Glutamatergic neuron (in vitro differentiated cells): ENCODE results near the gene CAPN2. TPM values are rescaled to one million over a fixed set of nuclear protein-coding genes. Genes with fewer than 3 reads are reported as not detected.

Source experiments
- DNase-seq: peaks from one replicate; pipeline ENCODE4 v3.0.0; 2022
- H3K27ac Mint-ChIP-seq: one replicate; pipeline ENCODE4 v1.8.0; 2020; ENCODE audit warnings: mild to moderate bottlenecking, mixed read lengths, inconsistent platforms; ENCODE audit not compliant: unreplicated experiment
- H3K27me3 Mint-ChIP-seq: one replicate; pipeline ENCODE4 v1.8.0; 2020; ENCODE audit warnings: mild to moderate bottlenecking, moderate library complexity, mixed read lengths, inconsistent platforms; ENCODE audit not compliant: unreplicated experiment
- H3K36me3 Mint-ChIP-seq: one replicate; pipeline ENCODE4 v1.8.0; 2020; ENCODE audit warnings: mild to moderate bottlenecking, mixed read lengths, inconsistent platforms; ENCODE audit not compliant: unreplicated experiment
- H3K4me1 Mint-ChIP-seq: one replicate; pipeline ENCODE4 v1.8.0; 2020; ENCODE audit warnings: mild to moderate bottlenecking, low read depth, mixed read lengths, inconsistent platforms; ENCODE audit not compliant: unreplicated experiment
- H3K4me3 Mint-ChIP-seq: one replicate; pipeline ENCODE4 v1.8.0; 2020; ENCODE audit warnings: mild to moderate bottlenecking, mixed read lengths, inconsistent platforms; ENCODE audit not compliant: unreplicated experiment
- H3K9me3 Mint-ChIP-seq: one replicate; pipeline ENCODE4 v1.8.0; 2020; ENCODE audit warnings: mild to moderate bottlenecking, moderate library complexity, mixed read lengths, inconsistent platforms; ENCODE audit not compliant: unreplicated experiment
- total RNA-seq: library from RNA; stranded (reverse); fragmentation: NEBNext Ultra II Directional; extraction: Animal tissue kit (Norgen Biotek cat#: 25700); gene quantifications from one replicate; pipeline ENCODE4 v1.2.1, GENCODE V29; 2021; ENCODE audit not compliant: unreplicated experiment
- TF ChIP-seq, protein P1 (sequence below): fragments of 200-600 bp; sonication (generic); IDR thresholded peaks from one replicate; pipeline ENCODE4 v1.5.0; 2021; ENCODE audit not compliant: partially characterized antibody, unreplicated experiment

CAPN2 gene
- total RNA-seq, 1 donor from 2014 or later = 25.6 TPM

DNA sequence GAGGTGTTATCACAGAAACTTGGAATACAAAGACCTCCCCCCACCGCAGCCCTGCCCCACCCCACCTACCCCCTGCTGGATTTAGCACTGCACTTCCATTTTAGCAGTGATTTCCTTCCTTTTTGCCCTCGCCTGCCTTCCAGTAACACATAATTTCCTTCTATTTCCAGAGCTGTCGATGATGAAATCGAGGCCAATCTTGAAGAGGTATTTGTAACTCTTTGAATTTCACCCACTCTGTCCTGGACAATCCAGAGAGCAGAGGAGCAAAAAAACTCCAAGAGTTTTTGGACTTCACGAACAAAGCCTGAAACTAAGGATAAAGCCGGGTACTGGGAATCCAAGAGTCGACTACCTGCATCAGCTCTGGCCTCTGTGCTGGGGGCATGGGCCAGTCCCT is 49.1 kb downstream of the CAPN2 start:
- Mint-ChIP-seq H3K36me3 (no peaks in the 10 kb centered on the region), H3K4me1 (no peaks in the 10 kb centered on the region), H3K27ac (no peak overlapping the region), H3K27me3 (no peaks in the 10 kb centered on the region), H3K9me3 (peaks cover 4% of the 10 kb centered on the region), H3K4me3 (no peak overlapping the region)
- DNase-seq = no peak
- TF ChIP-seq, protein P1, sequence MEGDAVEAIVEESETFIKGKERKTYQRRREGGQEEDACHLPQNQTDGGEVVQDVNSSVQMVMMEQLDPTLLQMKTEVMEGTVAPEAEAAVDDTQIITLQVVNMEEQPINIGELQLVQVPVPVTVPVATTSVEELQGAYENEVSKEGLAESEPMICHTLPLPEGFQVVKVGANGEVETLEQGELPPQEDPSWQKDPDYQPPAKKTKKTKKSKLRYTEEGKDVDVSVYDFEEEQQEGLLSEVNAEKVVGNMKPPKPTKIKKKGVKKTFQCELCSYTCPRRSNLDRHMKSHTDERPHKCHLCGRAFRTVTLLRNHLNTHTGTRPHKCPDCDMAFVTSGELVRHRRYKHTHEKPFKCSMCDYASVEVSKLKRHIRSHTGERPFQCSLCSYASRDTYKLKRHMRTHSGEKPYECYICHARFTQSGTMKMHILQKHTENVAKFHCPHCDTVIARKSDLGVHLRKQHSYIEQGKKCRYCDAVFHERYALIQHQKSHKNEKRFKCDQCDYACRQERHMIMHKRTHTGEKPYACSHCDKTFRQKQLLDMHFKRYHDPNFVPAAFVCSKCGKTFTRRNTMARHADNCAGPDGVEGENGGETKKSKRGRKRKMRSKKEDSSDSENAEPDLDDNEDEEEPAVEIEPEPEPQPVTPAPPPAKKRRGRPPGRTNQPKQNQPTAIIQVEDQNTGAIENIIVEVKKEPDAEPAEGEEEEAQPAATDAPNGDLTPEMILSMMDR = no peak

DNA sequence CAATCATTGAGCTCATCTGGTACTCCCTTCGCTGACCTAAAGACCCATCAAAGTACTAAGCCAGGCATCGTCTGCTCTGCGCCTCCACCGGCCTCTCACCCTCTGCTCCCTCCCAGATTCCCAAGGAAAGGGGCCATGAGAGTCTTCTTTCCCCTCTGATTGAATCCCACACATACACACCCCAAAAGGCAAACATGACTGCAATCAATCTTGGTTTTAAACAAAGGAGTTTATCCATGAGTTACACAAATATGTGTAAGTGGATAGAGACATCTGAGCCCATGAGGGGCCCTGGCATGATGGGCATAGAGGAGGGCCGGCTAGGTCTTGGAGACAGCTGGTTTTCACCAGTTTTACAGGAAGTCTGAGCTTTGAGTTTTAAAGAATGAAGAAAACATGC is 50.9 kb downstream of the CAPN2 start:
- peaks cover 4% of the 10 kb centered on the region for H3K9me3 Mint-ChIP-seq
- no peaks in the 10 kb centered on the region for H3K4me1 Mint-ChIP-seq
- H3K27ac Mint-ChIP-seq = no peak overlapping the region
- no peaks in the 10 kb centered on the region for H3K36me3 Mint-ChIP-seq
- TF ChIP-seq, protein P1 = no peak
- no peak for DNase-seq
- H3K4me3 Mint-ChIP-seq = no peak overlapping the region
- no peaks in the 10 kb centered on the region for H3K27me3 Mint-ChIP-seq

DNA sequence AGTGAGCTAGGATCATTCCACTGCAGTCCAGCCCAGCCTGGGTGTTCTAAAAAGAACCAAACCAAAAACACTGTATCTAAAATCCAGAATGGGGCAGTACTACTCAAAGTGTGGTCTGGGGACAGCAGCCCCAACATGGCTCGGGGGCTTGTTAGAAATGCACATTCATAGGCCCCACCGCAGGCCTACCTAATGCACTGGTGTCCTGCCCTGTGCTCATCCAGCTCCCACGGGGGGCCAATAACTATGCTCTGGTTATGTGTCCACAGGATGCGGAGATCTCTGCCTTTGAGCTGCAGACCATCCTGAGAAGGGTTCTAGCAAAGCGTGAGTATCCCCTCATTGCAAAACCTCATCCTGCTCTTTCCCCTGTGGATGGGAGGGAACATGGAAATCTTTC is 51.5 kb downstream of the CAPN2 start:
- Mint-ChIP-seq H3K36me3 (no peaks in the 10 kb centered on the region), H3K4me3 (no peak overlapping the region), H3K27me3 (no peaks in the 10 kb centered on the region), H3K9me3 (peaks cover 4% of the 10 kb centered on the region), H3K27ac (no peak overlapping the region), H3K4me1 (no peaks in the 10 kb centered on the region)
- no peak for DNase-seq
- TF ChIP-seq, protein P1 = no peak

GRCh38 chr1:223765036-223765718 is 52.8 kb downstream of the CAPN2 start:
- no peaks in the 10 kb centered on the region for H3K27me3 Mint-ChIP-seq
- no peaks in the 10 kb centered on the region for H3K36me3 Mint-ChIP-seq
- peak overlapping the region; percentile 17 for H3K27ac Mint-ChIP-seq
- DNase-seq = peak; percentile 31
- H3K4me1 Mint-ChIP-seq = no peaks in the 10 kb centered on the region
- H3K9me3 Mint-ChIP-seq = peaks cover 4% of the 10 kb centered on the region
- TF ChIP-seq, protein P1 = no peak
- no peak overlapping the region for H3K4me3 Mint-ChIP-seq

DNA sequence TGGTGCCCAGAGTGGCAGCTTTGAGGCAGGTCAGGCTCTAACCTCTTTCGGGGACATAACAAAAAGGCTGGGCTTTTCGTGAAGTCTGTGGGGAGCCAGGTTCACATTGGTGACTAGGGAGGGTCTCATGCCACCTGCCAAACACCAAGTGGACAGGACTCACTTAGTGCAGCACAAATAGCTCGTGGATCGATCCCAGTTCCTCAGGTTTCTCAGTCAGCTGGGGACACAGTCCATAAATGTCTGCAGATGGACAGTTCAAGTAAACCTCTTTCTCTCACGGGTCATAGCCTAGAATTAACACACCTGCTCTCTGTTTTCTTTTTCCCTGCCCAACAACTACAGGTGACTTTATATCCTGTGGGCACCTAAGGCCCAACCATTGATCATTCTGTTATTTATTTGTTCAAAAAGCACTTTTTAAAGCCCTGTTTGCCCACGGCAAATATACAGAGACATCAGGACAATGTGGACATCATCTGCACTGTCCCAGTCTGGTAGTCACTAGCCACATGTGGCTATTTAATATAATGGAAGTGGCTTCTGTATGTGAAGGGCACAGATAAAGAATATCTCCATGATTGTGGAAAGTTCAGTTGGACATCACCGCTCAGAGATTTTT is 53.5 kb downstream of the CAPN2 start:
- Mint-ChIP-seq H3K9me3 (peaks cover 4% of the 10 kb centered on the region), H3K27ac (peak overlapping the region; percentile 17), H3K4me1 (no peaks in the 10 kb centered on the region), H3K27me3 (no peaks in the 10 kb centered on the region), H3K4me3 (no peak overlapping the region), H3K36me3 (no peaks in the 10 kb centered on the region)
- no peak for DNase-seq
- TF ChIP-seq, protein P1 = no peak
